Stimulated activated naive CD8-positive, alpha-beta T cell treated with anti-CD3 and anti-CD28 coated beads, Interleukin-15, Interleukin-2, amounts not matched to agents 100 ng/mL and 50 ng/mL, for 24 hours (primary cell): ENCODE data around the gene B4GALT3.

Experiments
- H3K27ac Mint-ChIP-seq: one replicate; pipeline ENCODE4 v1.8.0; 2021; ENCODE audit warnings: mild to moderate bottlenecking, mixed read lengths
- H3K27me3 Mint-ChIP-seq: one replicate; pipeline ENCODE4 v1.8.0; 2021; ENCODE audit warnings: mixed read lengths
- H3K36me3 Mint-ChIP-seq: one replicate; pipeline ENCODE4 v1.8.0; 2021; ENCODE audit warnings: low read depth, mixed read lengths
- H3K4me1 Mint-ChIP-seq: one replicate; pipeline ENCODE4 v1.8.0; 2021; ENCODE audit warnings: low read depth, mixed read lengths
- H3K4me3 Mint-ChIP-seq: one replicate; pipeline ENCODE4 v1.8.0; 2021; ENCODE audit warnings: mild to moderate bottlenecking, mixed read lengths
- H3K9me3 Mint-ChIP-seq: one replicate; pipeline ENCODE4 v1.8.0; 2021; ENCODE audit warnings: mixed read lengths

B4GALT3 gene

DNA sequence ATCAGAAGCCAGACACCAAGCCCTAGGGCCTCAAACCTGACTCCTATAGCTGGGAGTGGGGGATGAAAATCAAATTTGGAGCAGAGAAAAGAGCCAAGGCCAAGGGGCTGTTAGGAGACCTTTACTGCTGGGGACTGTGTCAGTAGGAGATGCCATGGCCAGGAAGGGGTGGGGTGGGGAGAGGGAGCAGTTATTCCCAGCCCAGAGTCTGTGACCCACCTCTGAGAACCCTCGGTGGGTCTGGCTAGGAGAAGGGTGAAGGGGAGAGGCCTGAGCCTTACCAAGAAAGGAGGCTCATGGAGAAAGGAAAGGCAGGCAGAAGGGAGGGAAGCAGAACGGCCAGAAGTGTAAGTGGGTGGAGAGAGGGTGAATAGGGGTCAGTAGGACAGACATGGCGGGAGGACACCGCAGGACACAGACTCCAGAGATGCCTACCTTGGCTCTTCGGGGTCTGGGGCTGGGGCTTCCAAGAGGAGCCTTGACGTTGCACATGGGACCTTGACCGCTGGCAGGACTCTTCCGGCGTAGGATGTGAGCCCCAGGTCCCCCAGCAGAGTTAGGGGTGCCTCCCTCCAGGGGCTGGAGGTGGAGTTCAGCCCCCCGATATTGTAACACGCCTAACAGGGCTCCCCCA is 20.4 kb upstream of the B4GALT3 start:
- H3K27ac Mint-ChIP-seq = peak overlapping the region; percentile 52
- H3K36me3 Mint-ChIP-seq = no peaks in the 10 kb centered on the region
- H3K4me1 Mint-ChIP-seq = peaks cover 41% of the 10 kb centered on the region
- H3K27me3 Mint-ChIP-seq = no peaks in the 10 kb centered on the region
- H3K4me3 Mint-ChIP-seq = no peak overlapping the region
- no peaks in the 10 kb centered on the region for H3K9me3 Mint-ChIP-seq

DNA sequence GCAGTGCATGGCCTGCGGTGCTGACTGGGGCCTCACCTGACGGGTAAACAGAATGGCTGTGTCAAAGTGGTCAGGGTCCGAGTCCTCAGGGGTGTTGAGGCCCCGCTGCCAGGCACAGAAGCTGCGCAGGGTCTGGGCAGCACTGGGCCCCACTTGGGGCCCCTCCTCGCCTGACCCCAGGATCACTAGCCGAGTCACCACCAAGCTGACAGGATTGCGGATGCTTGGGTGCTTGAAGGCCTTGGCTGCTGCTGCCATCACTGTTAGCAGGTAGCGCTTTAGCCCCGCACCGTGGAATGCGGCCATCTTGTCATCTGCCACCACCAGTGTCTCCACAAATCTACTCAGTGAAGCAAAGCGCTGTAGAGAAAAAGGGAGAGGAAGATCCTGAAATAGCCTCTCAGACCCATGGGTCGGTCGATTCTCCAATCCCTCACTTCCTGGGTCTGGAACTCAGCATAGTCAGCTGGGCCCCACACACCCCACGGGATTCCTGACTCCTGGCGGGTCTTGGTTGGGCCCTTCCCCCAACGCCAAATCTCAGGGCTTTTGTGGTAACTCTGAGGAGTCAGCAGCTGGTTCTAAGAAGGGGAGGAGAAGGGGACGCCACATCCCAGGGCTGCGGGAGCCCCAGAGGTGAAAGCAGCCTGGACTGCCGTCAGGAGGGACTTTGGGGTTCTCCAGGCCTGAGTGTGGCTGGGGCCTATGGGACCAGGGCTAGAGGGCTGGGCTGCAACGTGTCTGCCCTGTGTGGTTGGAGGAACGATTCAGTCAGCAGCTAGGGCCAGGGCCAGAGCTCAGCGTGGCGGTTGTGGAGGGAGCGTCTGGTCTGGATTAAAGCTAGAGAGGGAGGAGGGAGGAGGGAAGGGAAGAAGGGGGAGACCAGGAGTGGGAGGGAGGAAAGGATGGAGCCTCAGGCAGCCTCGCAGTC is 19.5 kb upstream of the B4GALT3 start:
- H3K27me3 Mint-ChIP-seq = no peaks in the 10 kb centered on the region
- no peak overlapping the region for H3K4me3 Mint-ChIP-seq
- H3K4me1 Mint-ChIP-seq = peaks cover 45% of the 10 kb centered on the region
- H3K36me3 Mint-ChIP-seq = no peaks in the 10 kb centered on the region
- H3K9me3 Mint-ChIP-seq = no peaks in the 10 kb centered on the region
- no peak overlapping the region for H3K27ac Mint-ChIP-seq

DNA sequence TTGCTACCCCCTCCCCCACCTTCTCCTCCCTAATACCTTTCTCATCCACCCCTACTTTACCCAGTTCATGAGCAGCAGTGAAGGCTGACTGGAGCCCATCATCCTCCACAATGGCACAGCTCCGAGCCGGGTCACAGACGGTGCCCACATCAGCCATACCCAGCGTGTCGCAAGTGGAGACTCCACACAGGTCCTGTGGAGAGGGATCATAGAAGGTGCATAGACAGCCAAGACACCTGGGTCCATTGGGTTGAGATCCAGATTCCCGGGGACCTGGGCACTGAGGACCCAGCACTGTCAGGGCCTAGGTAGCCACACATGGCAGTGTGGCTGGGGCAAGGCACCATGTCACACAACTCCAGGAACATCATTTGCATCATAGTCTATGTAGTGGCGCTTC is 18.8 kb upstream of the B4GALT3 start:
- H3K4me3 Mint-ChIP-seq = no peak overlapping the region
- no peaks in the 10 kb centered on the region for H3K36me3 Mint-ChIP-seq
- no peak overlapping the region for H3K27ac Mint-ChIP-seq
- no peaks in the 10 kb centered on the region for H3K9me3 Mint-ChIP-seq
- H3K27me3 Mint-ChIP-seq = no peaks in the 10 kb centered on the region
- peaks cover 39% of the 10 kb centered on the region for H3K4me1 Mint-ChIP-seq

DNA sequence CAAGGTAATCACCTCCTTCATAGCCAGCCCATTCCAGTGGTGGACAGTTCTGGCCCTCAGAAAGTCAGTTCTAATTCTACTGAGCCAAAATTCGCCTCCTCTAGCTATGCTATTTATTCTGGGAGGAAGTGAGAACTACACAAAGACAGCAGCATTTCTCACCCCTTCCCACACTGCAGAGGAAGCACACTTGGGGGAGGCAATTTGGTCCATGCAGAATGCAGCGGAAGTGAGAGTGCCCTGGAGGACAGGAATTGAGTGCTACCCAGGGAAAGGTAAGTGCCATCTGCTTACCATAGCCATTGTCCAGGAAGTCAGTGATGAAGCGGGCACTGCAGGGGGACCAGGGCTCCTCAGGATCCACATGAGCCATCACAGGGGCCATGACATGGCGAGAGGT is 17.9 kb upstream of the B4GALT3 start:
- Mint-ChIP-seq H3K27me3 (no peaks in the 10 kb centered on the region), H3K27ac (peak overlapping the region; percentile 37), H3K4me1 (peaks cover 30% of the 10 kb centered on the region), H3K4me3 (no peak overlapping the region), H3K9me3 (no peaks in the 10 kb centered on the region), H3K36me3 (no peaks in the 10 kb centered on the region)

DNA sequence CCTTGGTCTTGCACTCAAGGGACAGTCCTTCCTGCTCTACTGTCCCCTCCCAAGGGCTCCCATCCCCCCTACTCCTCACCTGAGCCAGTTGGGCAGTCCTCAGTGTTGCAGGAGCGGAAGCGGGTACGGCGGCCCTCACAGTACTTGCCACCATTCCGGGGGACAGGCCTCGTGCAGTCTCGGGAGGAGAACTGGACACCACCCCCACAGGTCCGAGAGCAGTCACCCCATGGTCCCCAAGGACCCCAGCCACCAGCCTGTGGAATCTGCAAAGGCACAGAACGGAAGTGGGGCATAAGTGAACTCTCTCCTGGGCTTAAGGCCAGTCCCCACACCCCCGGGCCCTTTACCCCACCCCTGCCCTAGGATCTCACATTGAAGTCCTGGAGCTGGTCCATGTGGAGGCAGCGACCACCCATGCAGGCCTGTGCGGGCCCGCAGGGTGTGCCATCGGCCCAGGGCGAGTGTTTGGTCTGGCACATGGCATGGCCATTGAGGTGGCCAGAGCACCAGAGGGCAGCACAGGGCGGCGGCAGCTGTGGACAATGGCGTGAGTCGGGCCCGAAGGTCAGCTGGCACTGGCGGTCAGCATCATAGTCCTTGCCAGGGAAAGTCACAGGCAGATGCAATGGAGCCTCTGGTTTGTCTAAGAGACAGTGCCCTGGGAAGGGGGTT is 16.4 kb upstream of the B4GALT3 start:
- H3K27me3 Mint-ChIP-seq = no peaks in the 10 kb centered on the region
- peaks cover 27% of the 10 kb centered on the region for H3K4me1 Mint-ChIP-seq
- no peak overlapping the region for H3K27ac Mint-ChIP-seq
- no peaks in the 10 kb centered on the region for H3K36me3 Mint-ChIP-seq
- no peak overlapping the region for H3K4me3 Mint-ChIP-seq
- no peaks in the 10 kb centered on the region for H3K9me3 Mint-ChIP-seq

DNA sequence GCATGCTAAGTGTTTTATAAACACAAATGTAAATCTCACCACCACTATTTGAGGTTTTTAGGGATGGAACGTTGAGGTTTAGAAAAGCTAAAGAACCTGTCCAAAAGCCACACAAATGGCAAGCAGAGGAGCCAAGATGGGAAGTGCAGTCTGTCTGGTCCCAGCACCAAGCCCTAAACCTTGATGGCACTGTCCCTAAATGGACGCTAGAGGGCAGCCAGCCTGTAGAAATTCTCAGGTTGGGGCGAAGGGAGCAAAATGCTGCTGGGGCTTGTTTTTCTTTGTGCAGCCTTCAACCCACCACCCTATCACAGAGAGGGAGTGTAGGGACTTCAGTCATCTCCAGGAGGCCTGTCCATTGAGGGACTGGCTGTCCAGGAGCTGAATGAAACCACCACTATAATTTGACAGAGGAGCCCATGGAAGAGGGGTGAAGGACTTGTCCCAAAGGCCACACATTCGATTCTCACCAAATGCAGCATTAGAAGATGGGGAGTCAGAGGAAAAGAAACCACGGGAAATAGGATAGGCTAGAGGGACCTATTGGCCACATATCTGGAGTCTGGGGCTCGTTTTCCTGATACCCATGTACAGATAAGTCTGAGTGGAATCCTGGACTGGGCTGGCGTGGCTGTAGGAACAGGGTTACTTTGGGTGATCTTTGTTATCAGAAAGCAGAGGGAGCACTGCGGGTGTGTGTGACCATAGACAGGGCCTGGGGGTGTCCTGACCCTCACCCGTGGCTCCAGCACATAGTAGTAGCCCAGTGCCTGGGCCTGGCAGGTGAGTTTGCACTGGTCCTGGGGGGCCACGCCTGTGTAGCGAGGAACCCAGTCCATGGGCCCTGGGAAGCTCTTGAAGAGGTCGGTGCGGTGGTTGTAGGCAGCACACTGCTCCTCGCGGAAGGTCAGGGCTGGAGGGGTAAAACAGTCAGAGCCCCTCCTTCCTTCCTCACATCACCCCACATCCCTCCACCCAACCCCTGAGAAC is 15.5 kb upstream of the B4GALT3 start:
- Mint-ChIP-seq H3K27me3 (no peaks in the 10 kb centered on the region), H3K9me3 (no peaks in the 10 kb centered on the region), H3K4me3 (no peak overlapping the region), H3K4me1 (peaks cover 31% of the 10 kb centered on the region), H3K36me3 (no peaks in the 10 kb centered on the region), H3K27ac (peak overlapping the region; percentile 75)

DNA sequence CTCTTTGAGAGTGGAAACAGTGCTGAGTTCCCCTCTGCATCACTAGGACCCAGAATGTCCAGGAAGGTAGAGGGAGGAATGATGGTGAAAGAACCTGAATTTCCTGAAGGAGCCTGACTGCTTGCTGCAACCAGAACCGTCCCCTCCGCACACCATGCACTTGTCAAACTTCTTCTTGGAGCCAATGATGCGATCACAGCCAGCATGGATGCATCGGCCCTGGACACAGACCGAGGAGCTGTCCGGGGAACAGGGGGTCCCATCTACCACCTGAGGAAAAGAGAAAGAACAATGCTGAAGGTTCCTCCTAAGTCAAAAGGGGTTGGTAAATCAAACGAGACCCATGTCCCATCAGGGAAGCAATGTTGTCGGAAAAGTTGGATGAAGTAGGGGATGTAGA is 14.7 kb upstream of the B4GALT3 start:
- no peaks in the 10 kb centered on the region for H3K36me3 Mint-ChIP-seq
- H3K27me3 Mint-ChIP-seq = no peaks in the 10 kb centered on the region
- no peak overlapping the region for H3K27ac Mint-ChIP-seq
- H3K4me1 Mint-ChIP-seq = peaks cover 39% of the 10 kb centered on the region
- H3K4me3 Mint-ChIP-seq = no peak overlapping the region
- no peaks in the 10 kb centered on the region for H3K9me3 Mint-ChIP-seq

DNA sequence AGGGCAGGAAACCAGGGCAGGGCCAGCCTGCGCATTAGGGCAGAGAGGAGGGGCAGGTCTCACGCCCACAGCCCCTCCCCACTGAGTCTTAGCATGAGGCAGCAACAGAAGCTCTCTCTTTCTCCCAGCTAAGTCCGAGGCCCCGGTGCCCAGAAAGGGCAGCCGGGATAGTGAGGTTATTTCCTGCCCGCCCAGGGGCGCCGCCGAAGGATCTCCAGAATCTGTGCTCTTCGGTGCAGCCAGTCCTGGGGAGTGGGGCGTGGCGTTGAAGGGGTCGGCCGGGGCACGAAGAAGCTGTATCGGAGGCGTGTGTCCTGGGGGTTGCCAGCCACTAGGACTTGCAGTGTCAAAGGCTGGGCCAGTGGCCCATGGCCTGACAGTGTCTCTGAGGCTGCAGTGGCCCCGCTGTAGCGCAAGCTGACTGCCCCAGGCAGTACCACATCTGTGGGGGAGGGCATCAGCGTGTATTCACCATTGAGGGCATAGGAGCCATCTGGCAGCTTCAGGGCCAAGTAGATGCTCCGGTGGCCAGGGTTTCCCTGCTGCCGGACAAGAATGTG is 13.7 kb upstream of the B4GALT3 start:
- Mint-ChIP-seq H3K4me1 (peaks cover 49% of the 10 kb centered on the region), H3K27ac (no peak overlapping the region), H3K36me3 (no peaks in the 10 kb centered on the region), H3K27me3 (no peaks in the 10 kb centered on the region), H3K9me3 (no peaks in the 10 kb centered on the region), H3K4me3 (no peak overlapping the region)

DNA sequence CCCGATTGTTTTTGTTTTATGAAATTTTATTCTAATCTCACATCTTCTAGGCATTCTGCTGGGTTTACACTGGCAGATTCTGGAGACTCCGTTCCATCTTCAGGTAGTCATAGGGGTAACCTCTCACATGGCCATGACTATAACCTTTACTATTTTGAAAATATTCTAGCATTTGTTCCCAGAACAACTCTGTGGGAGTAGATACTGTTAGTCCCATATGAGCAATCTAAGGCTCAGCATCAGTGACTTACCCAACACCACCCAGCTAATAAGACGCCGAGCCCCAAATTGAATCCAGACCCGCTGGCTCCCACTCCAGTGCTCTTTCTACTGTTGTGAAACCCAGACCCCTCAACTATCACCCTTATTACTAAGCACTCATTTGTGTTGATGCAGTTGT is 11.7 kb upstream of the B4GALT3 start:
- no peak overlapping the region for H3K4me3 Mint-ChIP-seq
- no peak overlapping the region for H3K27ac Mint-ChIP-seq
- H3K9me3 Mint-ChIP-seq = no peaks in the 10 kb centered on the region
- H3K36me3 Mint-ChIP-seq = no peaks in the 10 kb centered on the region
- peaks cover 60% of the 10 kb centered on the region for H3K4me1 Mint-ChIP-seq
- H3K27me3 Mint-ChIP-seq = no peaks in the 10 kb centered on the region

DNA sequence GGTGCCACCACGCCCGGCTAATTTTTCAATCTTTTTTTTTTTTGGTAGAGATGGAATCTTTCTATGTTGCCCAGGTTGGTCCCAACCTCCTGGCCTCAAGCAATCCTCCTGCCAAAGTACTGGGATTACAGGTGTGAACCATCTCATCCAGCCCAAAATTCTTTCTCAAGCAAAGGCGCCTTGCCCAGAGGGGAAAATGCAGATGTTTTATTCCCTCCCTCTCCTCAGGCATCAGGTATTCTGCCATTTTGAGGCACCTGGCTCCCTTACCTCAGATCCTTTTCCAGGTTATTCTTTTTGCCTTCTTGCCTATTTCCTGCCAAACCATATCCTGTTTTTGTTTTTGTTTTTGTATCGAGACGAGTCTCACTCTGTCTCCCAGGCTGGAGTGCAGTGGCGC is 11.1 kb upstream of the B4GALT3 start:
- Mint-ChIP-seq H3K4me3 (no peak overlapping the region), H3K36me3 (no peaks in the 10 kb centered on the region), H3K27me3 (no peaks in the 10 kb centered on the region), H3K9me3 (no peaks in the 10 kb centered on the region), H3K27ac (peak overlapping the region; percentile 73), H3K4me1 (peaks cover 66% of the 10 kb centered on the region)

DNA sequence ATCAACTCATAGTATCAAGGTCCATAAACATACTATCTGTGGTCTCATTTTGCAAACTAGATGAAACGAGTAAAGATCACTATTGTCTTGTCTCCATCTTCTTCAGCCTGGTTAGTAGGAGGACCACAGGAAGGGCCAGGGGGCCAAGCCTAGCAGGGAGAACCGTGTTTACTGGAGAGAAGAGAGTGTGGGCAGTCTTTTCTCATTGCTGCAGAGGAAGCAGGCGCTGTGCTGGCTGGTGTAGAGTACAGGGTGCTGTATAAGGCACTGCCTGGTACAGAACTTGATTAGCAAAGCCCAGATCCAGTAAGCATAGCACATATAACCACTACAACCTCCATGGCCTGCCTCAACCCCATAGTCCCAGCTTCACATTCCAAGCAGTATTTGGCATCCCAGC is 10.0 kb upstream of the B4GALT3 start:
- H3K27ac Mint-ChIP-seq = peak overlapping the region; percentile 87
- H3K36me3 Mint-ChIP-seq = no peaks in the 10 kb centered on the region
- no peaks in the 10 kb centered on the region for H3K9me3 Mint-ChIP-seq
- H3K4me1 Mint-ChIP-seq = peaks cover 72% of the 10 kb centered on the region
- no peak overlapping the region for H3K4me3 Mint-ChIP-seq
- H3K27me3 Mint-ChIP-seq = no peaks in the 10 kb centered on the region

DNA sequence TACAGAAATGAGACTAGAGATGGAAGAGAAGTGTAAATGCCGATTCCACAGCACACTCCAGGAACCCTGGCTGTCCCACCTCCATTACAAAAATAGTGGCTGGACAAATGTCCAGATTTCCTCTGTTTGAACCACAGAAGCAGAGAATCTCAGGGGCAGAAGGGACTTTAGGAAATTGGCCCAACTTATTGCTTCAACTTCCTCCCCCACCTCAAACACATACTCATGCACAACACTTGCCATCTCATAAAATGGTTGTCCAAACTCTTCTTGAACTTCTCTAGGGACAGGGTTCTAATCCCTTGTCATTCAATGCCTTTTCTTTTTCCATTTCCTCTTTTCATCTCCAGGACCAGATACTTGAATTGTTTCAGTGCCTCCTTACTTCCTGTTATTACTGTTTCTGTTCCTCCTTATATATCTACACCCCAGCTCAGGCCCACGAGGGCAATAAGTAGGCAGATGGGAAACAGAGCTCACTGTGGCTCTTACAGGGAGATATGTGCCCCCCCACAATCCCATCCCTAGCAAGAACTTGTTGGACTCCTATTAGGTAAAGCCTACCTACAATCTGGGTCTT is 8.5 kb upstream of the B4GALT3 start:
- Mint-ChIP-seq H3K36me3 (no peaks in the 10 kb centered on the region), H3K4me1 (peaks cover 79% of the 10 kb centered on the region), H3K4me3 (peak overlapping the region; percentile 60)

DNA sequence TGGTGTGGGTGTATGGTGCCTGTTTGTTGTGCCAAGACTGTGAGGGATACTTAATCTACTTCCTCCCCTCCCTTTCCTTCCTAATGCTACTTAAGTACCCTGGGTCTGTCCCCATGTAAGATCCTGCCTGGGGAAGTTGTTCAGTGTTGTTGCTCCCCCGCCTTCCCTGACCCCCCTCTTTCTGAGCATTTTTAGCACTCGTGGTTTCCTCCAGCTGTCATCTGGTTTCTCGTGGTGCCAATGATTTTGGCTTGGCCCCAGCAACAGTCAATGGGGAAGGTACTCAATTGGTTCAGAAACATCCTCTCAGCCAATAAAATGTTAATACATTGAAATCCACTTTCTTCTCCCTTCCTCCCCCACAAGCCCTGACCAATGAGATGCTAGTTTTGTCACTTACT is 8.0 kb upstream of the B4GALT3 start:
- Mint-ChIP-seq H3K27ac (peak overlapping the region; percentile 87), H3K9me3 (no peaks in the 10 kb centered on the region), H3K4me1 (peaks cover 85% of the 10 kb centered on the region), H3K27me3 (no peaks in the 10 kb centered on the region), H3K36me3 (no peaks in the 10 kb centered on the region), H3K4me3 (peak overlapping the region; percentile 60)

More for the DNA sequence above, 8.5 kb upstream of the B4GALT3 start:
- no peaks in the 10 kb centered on the region for H3K27me3 Mint-ChIP-seq
- no peaks in the 10 kb centered on the region for H3K9me3 Mint-ChIP-seq
- peak overlapping the region; percentile 87 for H3K27ac Mint-ChIP-seq

DNA sequence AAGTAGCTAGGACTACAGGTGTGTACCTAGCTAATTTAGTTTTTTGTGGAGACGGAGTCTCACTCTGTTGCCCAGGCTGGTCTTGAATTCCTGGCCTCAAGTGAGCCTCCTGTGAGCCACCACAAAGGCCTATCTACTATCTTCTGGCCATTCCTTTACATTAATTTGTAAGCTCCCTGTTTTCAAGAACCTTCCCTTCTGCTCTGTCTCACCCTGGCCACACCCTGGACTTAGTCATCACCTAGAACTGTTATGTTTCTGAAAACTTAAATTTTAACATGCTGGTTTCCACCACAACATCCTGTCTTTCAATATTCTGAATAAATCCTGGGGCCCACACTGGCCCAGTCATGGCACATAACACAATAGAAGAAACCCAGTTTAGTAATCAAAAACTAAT is 4.9 kb upstream of the B4GALT3 start:
- Mint-ChIP-seq H3K4me3 (peak overlapping the region; percentile 25), H3K4me1 (peaks cover 85% of the 10 kb centered on the region), H3K9me3 (no peaks in the 10 kb centered on the region), H3K27ac (peak overlapping the region; percentile 97), H3K27me3 (no peaks in the 10 kb centered on the region), H3K36me3 (no peaks in the 10 kb centered on the region)
